Measurements from ENCODE around the gene SETD3.

DNA sequence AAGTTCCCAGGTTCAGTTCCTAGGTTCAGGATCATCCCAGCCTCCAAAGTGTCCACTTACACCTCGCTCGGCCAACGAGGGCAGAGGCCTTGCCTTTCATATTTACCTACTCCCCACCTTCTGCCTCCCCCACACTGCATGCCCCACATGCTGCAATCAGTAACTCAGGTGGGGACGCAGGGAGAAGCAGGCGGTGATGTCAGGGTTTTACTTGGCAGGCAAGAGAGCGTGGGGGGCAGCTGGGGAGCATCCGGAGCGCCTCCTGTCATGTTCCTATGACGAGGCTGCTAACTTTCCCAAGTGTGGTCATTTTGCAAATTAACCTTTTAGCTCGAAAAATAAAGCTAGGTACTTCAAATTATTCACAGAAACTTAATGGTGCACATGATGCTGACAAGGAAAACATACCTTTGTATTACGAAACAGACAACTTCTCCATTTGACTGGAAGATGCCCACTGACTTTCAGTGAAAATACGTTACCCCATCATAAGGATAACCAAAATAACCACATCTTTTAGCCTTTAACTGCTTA lies 53.8 kb downstream of the SETD3 start:
- TF ChIP-seq POLR2A (IDR thresholded peaks at IDR 0.05; ENCODE audit: low read depth, low read length) (no peak), POLR2AphosphoS5 (IDR thresholded peaks at IDR 0.05; ENCODE audit: low read depth, low read length) (no peak), PAX5 (IDR thresholded peaks at IDR 0.05; ENCODE audit: insufficient read depth, low read length, severe bottlenecking) (no peak)
